Measurements from ENCODE around the gene STAT2. TPM values are rescaled to one million over a fixed set of nuclear protein-coding genes. Genes with fewer than 3 reads are reported as not detected.
"Not testable (repeated sequence)": the region's sequence is repeated elsewhere in the genome, so short reads cannot be mapped to it uniquely, and the experiment has no call there.

The STAT2 gene
- total RNA-seq (2013): 309 TPM
- polyA plus RNA-seq: 100 to 1,000 TPM; 109 to 251 (median 142) TPM
- polyA minus RNA-seq: 118 and 194 TPM in 2 replicates
- 67.2 to 231 (median 171) reads per million in 11 experiments for total RNA-seq

- peak within 1 kb of the TSS; percentile 95 for H3K4me2 ChIP-seq (replicated peaks; ENCODE audit: extremely low read depth, low read length, poor library complexity, severe bottlenecking)
- Mint-ChIP-seq H3K36me3 (peaks cover 16 to 21% of the 10 kb centered on the region in 2 donors), H3K9me3 (no peaks in the 10 kb centered on the region), H3K4me1 (peaks cover 26% of the 10 kb centered on the region), H3K27ac (peak within 1 kb of the TSS; percentile 87 to 97 (median 95)), H3K4me3 (peak within 1 kb of the TSS; percentile 87 to 94), H3K27me3 (ENCODE audit: low read depth in 3 of 3) (peaks cover 0 to 2% (median 1%) of the 10 kb centered on the region in 3 donors)
- peak; percentile 98 to 99 (median 99) for DNase-seq
- H3K4me3 ChIP-seq (replicated peaks in 1 of 3; ENCODE audit: low read depth in 2 of 3, low read length in 3 of 3): peak within 1 kb of the TSS; percentile 89 to 97 (median 89)
- H2AFZ ChIP-seq (ENCODE audit: insufficient read depth, low read depth, low read length, poor library complexity, severe bottlenecking): peak within 1 kb of the TSS; percentile 82
- H3K9me3 ChIP-seq (replicated peaks in 1 of 2; ENCODE audit: control insufficient read depth in 1 of 2, insufficient read depth in 1 of 2, low read length in 2 of 2): no peaks in the 10 kb centered on the region
- TF ChIP-seq CTCF (IDR thresholded peaks at IDR 0.05): no peak
- H4K20me1 ChIP-seq (ENCODE audit: insufficient read depth, low read length): peaks cover 38% of the 10 kb centered on the region
- H3K36me3 ChIP-seq (replicated peaks in 1 of 2; ENCODE audit: control insufficient read depth in 1 of 2, insufficient read depth in 2 of 2, low read length in 2 of 2): peaks cover 14% of the 10 kb centered on the region in 2 donors
- intact Hi-C loops (cut with micrococcal nuclease): loop anchor here (2.0 to 10.0 kb wide), 4 partner anchors 43 to 105 kb away; partner anchors contain the start of genes CNPY2 (in 2 of the 2), CS (in 1 of the 2), MIP (in 1 of the 2) and SPRYD4 (in 1 of the 2)
- WGBS (ENCODE audit: insufficient coverage): under 1% methylated on average over 43 of the region's 54 CpGs
- H3K27me3 ChIP-seq (ENCODE audit: control insufficient read depth in 2 of 2, insufficient read depth in 2 of 2, low read length in 2 of 2): no peaks in the 10 kb centered on the region
- peak within 1 kb of the TSS; percentile 74 to 89 for H3K27ac ChIP-seq (ENCODE audit: low read depth in 1 of 2, low read length in 2 of 2)
- peaks cover 49% of the 10 kb centered on the region for H3K79me2 ChIP-seq (ENCODE audit: insufficient read depth, low read length)
- H3K4me1 ChIP-seq (ENCODE audit: control insufficient read depth in 1 of 2, insufficient read depth in 2 of 2, low read length in 2 of 2): peaks cover 19 to 23% of the 10 kb centered on the region in 2 donors
- peak within 1 kb of the TSS; percentile 76 for H3K9ac ChIP-seq (ENCODE audit: insufficient read depth, low read length, poor library complexity, severe bottlenecking)
Observed at GRCh38 chr12:56359851-56360767, at the start of gene STAT2. STAT2 (minus strand) TSS chr12:56360107; CDS start chr12:56356571, 3,536 bp downstream.

GRCh38 chr12:56408799-56409417, 49.0 kb upstream of the STAT2 start:
- no peak overlapping the region for H3K9ac ChIP-seq (ENCODE audit: insufficient read depth, low read length, poor library complexity, severe bottlenecking)
- Mint-ChIP-seq H3K9me3 (no peaks in the 10 kb centered on the region), H3K27me3 (ENCODE audit: low read depth in 3 of 3) (peaks cover 0 to 2% (median 1%) of the 10 kb centered on the region in 3 donors), H3K27ac (no peak overlapping the region), H3K36me3 (peaks cover 2 to 5% of the 10 kb centered on the region in 2 donors), H3K4me1 (no peaks in the 10 kb centered on the region), H3K4me3 (no peak overlapping the region)
- no peak overlapping the region for H3K27ac ChIP-seq (ENCODE audit: low read depth in 1 of 2, low read length in 2 of 2)
- no peaks in the 10 kb centered on the region for H3K79me2 ChIP-seq (ENCODE audit: insufficient read depth, low read length)
- H3K9me3 ChIP-seq (replicated peaks in 1 of 2; ENCODE audit: control insufficient read depth in 1 of 2, insufficient read depth in 1 of 2, low read length in 2 of 2): no peaks in the 10 kb centered on the region
- H3K4me3 ChIP-seq (replicated peaks in 1 of 3; ENCODE audit: low read depth in 2 of 3, low read length in 3 of 3): no peak overlapping the region
- no peaks in the 10 kb centered on the region for H4K20me1 ChIP-seq (ENCODE audit: insufficient read depth, low read length)
- no peak overlapping the region for H3K4me2 ChIP-seq (replicated peaks; ENCODE audit: extremely low read depth, low read length, poor library complexity, severe bottlenecking)
- no peak overlapping the region for H2AFZ ChIP-seq (ENCODE audit: insufficient read depth, low read depth, low read length, poor library complexity, severe bottlenecking)
- TF ChIP-seq CTCF (IDR thresholded peaks at IDR 0.05): no peak
- H3K36me3 ChIP-seq (replicated peaks in 1 of 2; ENCODE audit: control insufficient read depth in 1 of 2, insufficient read depth in 2 of 2, low read length in 2 of 2): no peaks in the 10 kb centered on the region
- no peaks in the 10 kb centered on the region for H3K27me3 ChIP-seq (ENCODE audit: control insufficient read depth in 2 of 2, insufficient read depth in 2 of 2, low read length in 2 of 2)
- intact Hi-C loops (cut with micrococcal nuclease): no loop called here
- no peak for DNase-seq
- H3K4me1 ChIP-seq (ENCODE audit: control insufficient read depth in 1 of 2, insufficient read depth in 2 of 2, low read length in 2 of 2): no peaks in the 10 kb centered on the region
- WGBS (ENCODE audit: insufficient coverage): 88% methylated on average over 3 of the region's 5 CpGs

GRCh38 chr12:56404227-56404626, 44.3 kb upstream of the STAT2 start:
- H3K4me1 Mint-ChIP-seq; H3K36me3 Mint-ChIP-seq; H3K4me1 ChIP-seq (ENCODE audit: control insufficient read depth in 1 of 2, insufficient read depth in 2 of 2, low read length in 2 of 2); H3K36me3 ChIP-seq (replicated peaks in 1 of 2; ENCODE audit: control insufficient read depth in 1 of 2, insufficient read depth in 2 of 2, low read length in 2 of 2); DNase-seq; H3K27me3 Mint-ChIP-seq (ENCODE audit: low read depth in 3 of 3); H4K20me1 ChIP-seq (ENCODE audit: insufficient read depth, low read length); intact Hi-C loops (cut with micrococcal nuclease); H3K9me3 ChIP-seq (replicated peaks in 1 of 2; ENCODE audit: control insufficient read depth in 1 of 2, insufficient read depth in 1 of 2, low read length in 2 of 2); H3K4me3 Mint-ChIP-seq; H3K79me2 ChIP-seq (ENCODE audit: insufficient read depth, low read length); H3K9ac ChIP-seq (ENCODE audit: insufficient read depth, low read length, poor library complexity, severe bottlenecking); H2AFZ ChIP-seq (ENCODE audit: insufficient read depth, low read depth, low read length, poor library complexity, severe bottlenecking); H3K27ac ChIP-seq (ENCODE audit: low read depth in 1 of 2, low read length in 2 of 2); H3K27me3 ChIP-seq (ENCODE audit: control insufficient read depth in 2 of 2, insufficient read depth in 2 of 2, low read length in 2 of 2); H3K4me3 ChIP-seq (replicated peaks in 1 of 3; ENCODE audit: low read depth in 2 of 3, low read length in 3 of 3); H3K4me2 ChIP-seq (replicated peaks; ENCODE audit: extremely low read depth, low read length, poor library complexity, severe bottlenecking); H3K27ac Mint-ChIP-seq: not testable (repeated sequence)
- no CpG with 5 or more reads among the region's 3 CpGs for WGBS (ENCODE audit: insufficient coverage)
- peaks cover 3 to 11% (median 7%) of the 10 kb centered on the region in 7 donors for H3K9me3 Mint-ChIP-seq
